ENCODE measurements around the gene TCEANC2. TPM values are rescaled to one million over a fixed set of nuclear protein-coding genes. Genes with fewer than 3 reads are reported as not detected.

Gene TCEANC2
- total and polyA plus RNA-seq, 2 donors (not counting 3 experiments of a cell fraction or from before 2014, with no cell fraction given): 3.2 to 6.1 TPM

- Histone ChIP-seq H3K4me1 (ENCODE audit: control insufficient read depth, extremely low read depth, insufficient read depth, low read length) (no peaks in the 10 kb centered on the region), H3K4me2 (ENCODE audit: insufficient read depth, low read length) (no peak overlapping the region), H3K9ac (replicated peaks; ENCODE audit: extremely low read depth, insufficient read depth, low read length) (no peak overlapping the region), H3K79me2 (ENCODE audit: control insufficient read depth, insufficient read depth, low read length) (no peaks in the 10 kb centered on the region), H3K4me3 (replicated peaks in 1 of 3; ENCODE audit: insufficient read depth in 1 of 3, low read depth in 1 of 3, low read length in 3 of 3) (no peak overlapping the region), H3K9me3 (replicated peaks; ENCODE audit: control insufficient read depth, insufficient read depth, low read length) (no peaks in the 10 kb centered on the region), H2AFZ (ENCODE audit: low read depth, low read length) (no peak overlapping the region), H3K27ac (ENCODE audit: insufficient read depth, low read depth, low read length) (no peak overlapping the region), H3K27me3 (ENCODE audit: control insufficient read depth in 2 of 2, insufficient read depth in 2 of 2, low read length in 2 of 2) (peaks cover 0 to 5% of the 10 kb centered on the region in 2 experiments), H3K36me3 (ENCODE audit: control insufficient read depth in 2 of 2, extremely low read depth in 1 of 2, insufficient read depth in 2 of 2, low read length in 2 of 2) (no peaks in the 10 kb centered on the region), H3K9me1 (replicated peaks; ENCODE audit: control insufficient read depth, extremely low read depth, insufficient read depth, low read length) (no peaks in the 10 kb centered on the region), H4K20me1 (replicated peaks; ENCODE audit: control insufficient read depth, extremely low read depth, insufficient read depth, low read length) (no peaks in the 10 kb centered on the region)
- dilution Hi-C loops (cut with MboI; ENCODE audit: extremely low pct_ligation_motif_present, low sequenced_read_pairs): no loop called here
- FAIRE-seq: no peak
- intact Hi-C loops (cut with micrococcal nuclease): no loop called here
- TF ChIP-seq MAX (IDR thresholded peaks at IDR 0.05; ENCODE audit: insufficient read depth, insufficient read length) (no peak), CTCF (IDR thresholded peaks at IDR 0.05; ENCODE audit: extremely low read depth in 1 of 2, insufficient read depth in 1 of 2, low read depth in 1 of 2, low read length in 2 of 2) (no peak), POLR2A (IDR thresholded peaks at IDR 0.05; ENCODE audit: low read depth, low read length) (no peak), POLR2AphosphoS5 (IDR thresholded peaks at IDR 0.05; ENCODE audit: insufficient read depth, low read depth, low read length) (no peak), MYC (IDR thresholded peaks at IDR 0.05; ENCODE audit: low read depth, low read length) (no peak), FOS (IDR thresholded peaks at IDR 0.05; ENCODE audit: borderline replicate concordance, insufficient read depth, low read length) (no peak), EZH2 (IDR thresholded peaks at IDR 0.05; ENCODE audit: borderline replicate concordance, low read depth, low read length, severe bottlenecking) (no peak), GATA2 (IDR thresholded peaks at IDR 0.05; ENCODE audit: insufficient read depth, insufficient read length, low read depth, low read length) (no peak), JUN (IDR thresholded peaks at IDR 0.05; ENCODE audit: borderline replicate concordance, insufficient read depth, insufficient read length, low read depth) (no peak)
- DNase-seq (ENCODE audit: low read depth, low spot score): no peak
- BruUV-seq (replicated peaks): no TSS peak
- ChIA-PET CTCF (no interaction called here), POLR2A (no interaction called here)
Observed at GRCh38 chr1:54012008-54012325, 41.4 kb upstream of the TCEANC2 start.
